ENCODE data around the gene RARS2.

DNA sequence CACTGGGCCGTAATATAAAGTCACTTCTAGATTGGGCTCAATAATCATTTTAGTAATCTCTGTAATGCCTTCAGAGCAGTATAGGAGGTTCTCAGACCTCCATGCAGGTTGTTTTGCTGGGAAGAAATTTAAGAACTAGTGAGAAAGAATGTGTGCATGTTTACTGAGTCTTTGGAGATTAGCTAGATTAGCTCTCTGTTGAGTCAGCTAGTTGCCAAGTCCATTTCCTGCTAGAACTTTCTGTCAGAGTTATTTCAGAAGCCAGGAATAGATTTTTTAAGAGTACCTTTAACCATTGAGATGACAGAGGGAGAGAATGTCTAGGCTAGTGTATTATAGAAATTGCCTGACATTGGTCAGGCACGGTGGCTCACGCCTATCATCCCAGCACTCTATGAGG, 33.5 kb upstream of the RARS2 start:
- TF ChIP-seq POLR2A (IDR thresholded peaks at IDR 0.05) (no peak), POLR2AphosphoS5 (IDR thresholded peaks at IDR 0.05) (no peak), EP300 (IDR thresholded peaks at IDR 0.05) (no peak)
- TF ChIP-seq, protein P1, sequence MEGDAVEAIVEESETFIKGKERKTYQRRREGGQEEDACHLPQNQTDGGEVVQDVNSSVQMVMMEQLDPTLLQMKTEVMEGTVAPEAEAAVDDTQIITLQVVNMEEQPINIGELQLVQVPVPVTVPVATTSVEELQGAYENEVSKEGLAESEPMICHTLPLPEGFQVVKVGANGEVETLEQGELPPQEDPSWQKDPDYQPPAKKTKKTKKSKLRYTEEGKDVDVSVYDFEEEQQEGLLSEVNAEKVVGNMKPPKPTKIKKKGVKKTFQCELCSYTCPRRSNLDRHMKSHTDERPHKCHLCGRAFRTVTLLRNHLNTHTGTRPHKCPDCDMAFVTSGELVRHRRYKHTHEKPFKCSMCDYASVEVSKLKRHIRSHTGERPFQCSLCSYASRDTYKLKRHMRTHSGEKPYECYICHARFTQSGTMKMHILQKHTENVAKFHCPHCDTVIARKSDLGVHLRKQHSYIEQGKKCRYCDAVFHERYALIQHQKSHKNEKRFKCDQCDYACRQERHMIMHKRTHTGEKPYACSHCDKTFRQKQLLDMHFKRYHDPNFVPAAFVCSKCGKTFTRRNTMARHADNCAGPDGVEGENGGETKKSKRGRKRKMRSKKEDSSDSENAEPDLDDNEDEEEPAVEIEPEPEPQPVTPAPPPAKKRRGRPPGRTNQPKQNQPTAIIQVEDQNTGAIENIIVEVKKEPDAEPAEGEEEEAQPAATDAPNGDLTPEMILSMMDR (IDR thresholded peaks at IDR 0.05) = no peak

Measured in upper lobe of left lung (tissue), 4 donors.